Measurements from ENCODE around the gene C11orf24. TPM values are rescaled to one million over a fixed set of nuclear protein-coding genes. Genes with fewer than 3 reads are reported as not detected.

C11orf24 gene
- total and polyA plus RNA-seq, 2 of the 4 experiments (the other 2 are of a cell fraction): 42.5 to 135 TPM

DNA sequence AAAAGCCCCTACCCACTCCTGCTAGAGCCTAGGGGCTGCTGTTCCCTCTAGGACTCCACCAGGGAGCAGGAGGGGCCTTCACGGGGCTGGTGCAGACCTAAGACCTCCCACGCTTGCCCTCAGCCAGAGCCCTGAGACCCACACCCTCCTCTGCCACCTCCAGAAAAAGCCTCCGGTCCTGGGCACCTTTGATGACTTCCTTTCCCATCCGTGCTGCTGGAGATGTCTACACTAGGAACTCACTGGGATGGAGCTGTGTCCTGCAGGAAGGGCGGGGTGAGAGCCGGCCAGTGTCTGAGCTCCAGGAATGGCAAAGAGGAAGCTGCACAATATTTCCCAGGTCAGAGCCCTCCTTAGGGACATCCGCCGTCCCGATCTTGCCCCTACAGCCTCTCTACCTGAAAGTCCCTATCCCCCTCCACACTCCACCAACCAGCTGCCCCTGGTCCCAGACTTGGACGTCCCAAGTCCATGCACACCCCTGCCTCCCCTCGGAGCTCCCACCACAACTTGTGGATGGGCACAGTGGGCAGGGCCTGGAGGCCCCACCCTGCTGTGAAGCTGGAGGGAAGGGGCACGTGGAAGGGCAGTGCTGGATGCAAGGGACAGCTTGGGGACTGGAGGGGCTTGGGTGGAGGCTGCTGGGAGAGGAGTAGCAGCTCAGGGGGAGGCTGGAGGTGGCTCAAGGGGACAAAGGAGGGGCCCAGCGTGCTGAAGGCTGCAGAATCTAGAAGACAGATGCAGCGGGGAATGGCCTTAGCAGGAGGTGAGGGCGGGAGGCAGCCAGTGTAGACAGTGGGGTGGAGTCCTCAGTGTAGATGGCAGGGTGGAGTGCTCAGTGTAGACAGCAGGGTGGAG lies 27.1 kb upstream of the C11orf24 start:
- H3K4me3 ChIP-seq (ENCODE audit: insufficient read depth, low read depth, low read length): no peak overlapping the region
- no peak overlapping the region for H3K9ac ChIP-seq (ENCODE audit: low read depth, low read length)
- H3K14ac ChIP-seq (replicated peaks; ENCODE audit: low read depth, low read length): no peak overlapping the region
- no peak overlapping the region for H4K5ac ChIP-seq (ENCODE audit: low read depth, low read length)
- H2AK9ac ChIP-seq (replicated peaks; ENCODE audit: low read depth, low read length, poor library complexity): peak overlapping the region; percentile 61
- no peak overlapping the region for H3K27ac ChIP-seq (ENCODE audit: insufficient read depth, low read length)
- H3K18ac ChIP-seq (ENCODE audit: low read depth, low read length): no peak overlapping the region
- no peak overlapping the region for H3K4me2 ChIP-seq (ENCODE audit: low read depth, low read length)
- peaks cover 2% of the 10 kb centered on the region for H3K4me1 ChIP-seq (ENCODE audit: control insufficient read depth, insufficient read depth, low read length)
- ChIA-PET POLR2A (ENCODE audit: unreplicated experiment) (no interaction called here), CTCF (interaction anchor here (1.0 kb wide), 1 partner anchor 41 kb away, joined by 3 read pairs; no protein-coding TSS in a partner anchor)
- in situ Hi-C loops (cut with MboI; ENCODE audit: low sequenced_read_pairs) (loop anchor here (5.0 kb wide), 1 partner anchor 42 kb away; no protein-coding TSS in a partner anchor), intact Hi-C loops (cut with micrococcal nuclease) (no loop called here), dilution Hi-C loops (cut with HindIII; ENCODE audit: low sequenced_read_pairs, unreplicated experiment) (no loop called here)
- no peaks in the 10 kb centered on the region for H3K36me3 ChIP-seq (ENCODE audit: control insufficient read depth, insufficient read depth, low read length)
- H3K4ac ChIP-seq (ENCODE audit: low read depth, low read length): no peak overlapping the region
- BruUV-seq (replicated peaks): no TSS peak
- no peak overlapping the region for H2BK15ac ChIP-seq (ENCODE audit: low read depth, low read length)
- no peaks in the 10 kb centered on the region for H3K79me1 ChIP-seq (ENCODE audit: low read depth in 1 of 2, low read length in 2 of 2)
- no peaks in the 10 kb centered on the region for H4K20me1 ChIP-seq (ENCODE audit: insufficient read depth, low read length)
- H2AK5ac ChIP-seq (ENCODE audit: low read depth, low read length): no peak overlapping the region
- peak overlapping the region; percentile 23 for H2AFZ ChIP-seq (replicated peaks; ENCODE audit: low read length, poor library complexity)
- H3K9me1 ChIP-seq (ENCODE audit: insufficient read depth, low read length): no peaks in the 10 kb centered on the region
- H2BK5ac ChIP-seq (ENCODE audit: low read depth, low read length, poor library complexity, severe bottlenecking): no peak overlapping the region
- no peak overlapping the region for H4K8ac ChIP-seq (ENCODE audit: low read depth in 2 of 2, low read length in 2 of 2)
- no peaks in the 10 kb centered on the region for H3K27me3 ChIP-seq (ENCODE audit: control insufficient read depth, insufficient read depth, low read length)
- H2BK120ac ChIP-seq (ENCODE audit: low read depth, low read length): no peak overlapping the region
- TF ChIP-seq BHLHE40 (IDR thresholded peaks at IDR 0.05; ENCODE audit: low read depth, low read length) (no peak), MAZ (IDR thresholded peaks at IDR 0.05; ENCODE audit: borderline replicate concordance, low read depth, low read length) (no peak), POLR2A (IDR thresholded peaks at IDR 0.05; ENCODE audit: low read depth, low read length) (no peak), MXI1 (IDR thresholded peaks at IDR 0.05; ENCODE audit: borderline replicate concordance, low read depth, low read length) (no peak), FOS (IDR thresholded peaks at IDR 0.05; ENCODE audit: low read depth, low read length) (no peak), SMC3 (IDR thresholded peaks at IDR 0.05; ENCODE audit: low read depth, low read length) (no peak), MAFK (IDR thresholded peaks at IDR 0.05; ENCODE audit: low read depth, low read length) (no peak), NFE2L2 (IDR thresholded peaks at IDR 0.05; ENCODE audit: low read depth, low read length) (no peak)
- 96% methylated on average over 3 of the region's 15 CpGs; no CpG with 5 or more reads in 1 of the 2 experiments for WGBS, 2 experiments (ENCODE audit: extremely low coverage in 2 of 2, insufficient read length in 1 of 2)
- no peak overlapping the region for H4K91ac ChIP-seq (ENCODE audit: insufficient read depth, low read depth, low read length)
- ATAC-seq (ENCODE audit: low read depth) (no peak), DNase-seq (no peak)
- no peak overlapping the region for H2BK20ac ChIP-seq (ENCODE audit: low read depth, low read length)
- no peaks in the 10 kb centered on the region; the same call in 1 of the 2 replicates for H3K9me3 ChIP-seq (ENCODE audit: control insufficient read depth, insufficient read depth, low read length)
- no peak overlapping the region; the same call in 1 of the 2 replicates for H3K56ac ChIP-seq (ENCODE audit: extremely low read depth, insufficient read depth, low read length)
- no peak overlapping the region for H3K23ac ChIP-seq (ENCODE audit: low read depth, low read length)
